Measurements from ENCODE around the gene SEC14L5. TPM values are rescaled to one million over a fixed set of nuclear protein-coding genes. Genes with fewer than 3 reads are reported as not detected.

SEC14L5 gene
- total RNA-seq, 1 experiment from 2014 or later, result 1.8 TPM

DNA sequence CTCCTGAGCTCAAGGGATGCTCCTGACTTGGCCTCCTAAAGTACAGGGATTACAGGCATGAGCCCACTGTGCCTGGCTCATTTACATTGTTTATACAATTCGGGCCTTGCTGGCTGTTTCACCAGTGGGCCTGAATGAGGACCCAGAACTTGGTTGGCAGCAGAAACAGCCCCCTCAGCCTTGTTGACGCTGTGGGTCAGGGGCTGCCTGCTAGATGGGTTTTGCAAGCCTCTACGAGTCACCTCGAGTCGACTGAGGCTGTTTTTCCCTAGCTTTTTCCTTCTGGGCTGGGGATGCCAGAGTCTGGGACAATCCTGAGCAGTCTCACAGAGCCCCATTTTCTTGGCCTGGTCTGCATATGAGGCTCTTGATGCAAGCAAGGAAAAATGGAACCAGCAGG lies 37.3 kb upstream of the SEC14L5 start:
- Histone ChIP-seq H3K36me3 (ENCODE audit: low read depth) (peaks cover 9% of the 10 kb centered on the region; the same call in 1 of the 2 replicates), H3F3A (ENCODE audit: insufficient read depth, low read depth) (peaks cover 57% of the 10 kb centered on the region), H3K27me3 (ENCODE audit: insufficient read depth, low read depth) (no peaks in the 10 kb centered on the region), H3K4me1 (replicated peaks; ENCODE audit: insufficient read depth) (peaks cover 77% of the 10 kb centered on the region), H3K79me2 (ENCODE audit: low read depth) (peaks cover 77% of the 10 kb centered on the region), H2AFZ (no peak overlapping the region), H3K4me2 (no peak overlapping the region), H3K4me3 (no peak overlapping the region), H3K9me3 (ENCODE audit: insufficient read depth, low read depth) (no peaks in the 10 kb centered on the region), H4K20me1 (ENCODE audit: insufficient read depth) (no peaks in the 10 kb centered on the region), H3K9me2 (ENCODE audit: insufficient read depth) (no peaks in the 10 kb centered on the region), H3K27ac (no peak overlapping the region)
- ChIA-PET CTCF (no interaction called here), POLR2A (ENCODE audit: unreplicated experiment) (no interaction called here)
- BruUV-seq (replicated peaks), result no TSS peak
- TF ChIP-seq EZH2 (IDR thresholded peaks at IDR 0.05; ENCODE audit: low read depth), result no peak
- TF ChIP-seq, protein P1, sequence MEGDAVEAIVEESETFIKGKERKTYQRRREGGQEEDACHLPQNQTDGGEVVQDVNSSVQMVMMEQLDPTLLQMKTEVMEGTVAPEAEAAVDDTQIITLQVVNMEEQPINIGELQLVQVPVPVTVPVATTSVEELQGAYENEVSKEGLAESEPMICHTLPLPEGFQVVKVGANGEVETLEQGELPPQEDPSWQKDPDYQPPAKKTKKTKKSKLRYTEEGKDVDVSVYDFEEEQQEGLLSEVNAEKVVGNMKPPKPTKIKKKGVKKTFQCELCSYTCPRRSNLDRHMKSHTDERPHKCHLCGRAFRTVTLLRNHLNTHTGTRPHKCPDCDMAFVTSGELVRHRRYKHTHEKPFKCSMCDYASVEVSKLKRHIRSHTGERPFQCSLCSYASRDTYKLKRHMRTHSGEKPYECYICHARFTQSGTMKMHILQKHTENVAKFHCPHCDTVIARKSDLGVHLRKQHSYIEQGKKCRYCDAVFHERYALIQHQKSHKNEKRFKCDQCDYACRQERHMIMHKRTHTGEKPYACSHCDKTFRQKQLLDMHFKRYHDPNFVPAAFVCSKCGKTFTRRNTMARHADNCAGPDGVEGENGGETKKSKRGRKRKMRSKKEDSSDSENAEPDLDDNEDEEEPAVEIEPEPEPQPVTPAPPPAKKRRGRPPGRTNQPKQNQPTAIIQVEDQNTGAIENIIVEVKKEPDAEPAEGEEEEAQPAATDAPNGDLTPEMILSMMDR (conservative IDR thresholded peaks at IDR 0.05), result no peak
- DNase-seq, result no peak
- intact Hi-C loops (cut with micrococcal nuclease; ENCODE audit: unreplicated experiment), result no loop called here

DNA sequence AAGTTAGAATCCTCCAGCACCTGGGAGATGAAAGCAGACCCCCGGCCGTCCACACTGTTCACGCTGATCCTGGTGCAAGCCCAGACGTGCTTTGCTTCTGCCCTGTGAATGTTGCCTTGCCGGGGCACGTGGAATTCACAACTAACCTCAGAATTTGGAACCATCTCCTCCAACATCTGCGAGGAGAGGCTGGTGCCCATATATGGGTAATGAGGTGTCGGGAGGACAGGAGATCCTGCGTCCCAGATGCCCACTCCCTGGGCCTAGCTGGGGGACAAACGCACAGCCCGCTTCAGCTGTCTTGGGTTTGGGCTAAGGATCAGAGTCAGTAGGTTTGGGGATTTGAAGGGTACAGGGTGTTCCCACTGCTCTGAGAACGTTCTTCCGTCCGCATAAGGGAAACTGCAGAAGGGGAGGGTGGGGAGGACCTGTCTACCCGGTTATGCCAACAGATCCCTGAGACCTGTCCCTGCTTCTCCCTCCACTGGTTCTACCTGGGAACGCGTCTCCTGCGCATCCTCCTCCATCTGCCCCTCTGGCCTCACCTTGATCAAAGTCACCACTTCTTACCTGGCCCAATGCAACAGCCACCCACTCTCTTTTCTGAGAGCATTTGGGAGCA lies 35.3 kb upstream of the SEC14L5 start:
- no peak overlapping the region for H3K27ac ChIP-seq

DNA sequence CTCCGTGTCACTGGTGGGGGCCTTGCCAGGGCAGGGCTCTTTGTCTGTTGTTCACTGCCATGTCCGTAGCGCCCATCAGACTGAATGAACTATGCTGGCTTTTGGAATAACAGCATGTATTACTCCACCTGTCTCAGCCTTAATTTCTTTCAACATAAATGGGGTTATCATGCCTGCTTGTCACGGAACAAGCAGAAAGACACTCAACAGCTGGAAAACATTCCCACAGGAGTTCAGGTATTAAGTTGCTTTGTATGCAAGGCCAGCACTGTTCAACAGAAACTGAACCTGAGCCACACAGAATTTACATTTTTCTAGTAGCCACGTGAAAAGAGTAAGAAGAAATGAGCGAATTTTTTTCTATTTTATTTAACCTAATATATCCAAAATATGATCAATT lies 34.3 kb upstream of the SEC14L5 start:
- Histone ChIP-seq H3F3A (ENCODE audit: insufficient read depth, low read depth) (peaks cover 53% of the 10 kb centered on the region), H3K9me3 (ENCODE audit: insufficient read depth, low read depth) (peaks cover 17% of the 10 kb centered on the region), H3K36me3 (ENCODE audit: low read depth) (peaks cover 28% of the 10 kb centered on the region), H3K27ac (no peak overlapping the region), H3K4me3 (no peak overlapping the region), H3K27me3 (ENCODE audit: insufficient read depth, low read depth) (no peaks in the 10 kb centered on the region), H2AFZ (no peak overlapping the region), H3K4me1 (replicated peaks; ENCODE audit: insufficient read depth) (peaks cover 55% of the 10 kb centered on the region), H3K4me2 (peak overlapping the region; percentile 68; the same call in 1 of the 2 replicates), H3K79me2 (ENCODE audit: low read depth) (peaks cover 79% of the 10 kb centered on the region), H4K20me1 (ENCODE audit: insufficient read depth) (no peaks in the 10 kb centered on the region), H3K9me2 (ENCODE audit: insufficient read depth) (no peaks in the 10 kb centered on the region)
- no peak for DNase-seq
- TF ChIP-seq, protein P1 (conservative IDR thresholded peaks at IDR 0.05), result no peak
- no peak for TF ChIP-seq EZH2 (IDR thresholded peaks at IDR 0.05; ENCODE audit: low read depth)
- CTCF ChIA-PET, result no interaction called here
- BruUV-seq (replicated peaks), result no TSS peak
- POLR2A ChIA-PET (ENCODE audit: unreplicated experiment), result no interaction called here
- intact Hi-C loops (cut with micrococcal nuclease; ENCODE audit: unreplicated experiment), result no loop called here

More for the DNA sequence above, 35.3 kb upstream of the SEC14L5 start:
- ChIA-PET CTCF (interaction anchor here (0.6 kb wide), 1 partner anchor 299 kb away, joined by 10 read pairs; no protein-coding TSS in a partner anchor), POLR2A (ENCODE audit: unreplicated experiment) (no interaction called here)
- Histone ChIP-seq H3K36me3 (ENCODE audit: low read depth) (peaks cover 20% of the 10 kb centered on the region), H3K79me2 (ENCODE audit: low read depth) (peaks cover 78% of the 10 kb centered on the region), H4K20me1 (ENCODE audit: insufficient read depth) (no peaks in the 10 kb centered on the region), H2AFZ (no peak overlapping the region), H3K27me3 (ENCODE audit: insufficient read depth, low read depth) (no peaks in the 10 kb centered on the region), H3K9me3 (ENCODE audit: insufficient read depth, low read depth) (peaks cover 12% of the 10 kb centered on the region), H3K4me2 (no peak overlapping the region), H3K4me3 (no peak overlapping the region), H3K4me1 (replicated peaks; ENCODE audit: insufficient read depth) (peaks cover 65% of the 10 kb centered on the region), H3K9me2 (ENCODE audit: insufficient read depth) (no peaks in the 10 kb centered on the region), H3F3A (ENCODE audit: insufficient read depth, low read depth) (peaks cover 56% of the 10 kb centered on the region)
- no TSS peak for BruUV-seq (replicated peaks)
- DNase-seq, result no peak
- no peak for TF ChIP-seq EZH2 (IDR thresholded peaks at IDR 0.05; ENCODE audit: low read depth)
- TF ChIP-seq, protein P1 (conservative IDR thresholded peaks at IDR 0.05), result no peak
- intact Hi-C loops (cut with micrococcal nuclease; ENCODE audit: unreplicated experiment), result no loop called here
